HFFc6 (cell line): ENCODE data around the gene PRPS1L1. TPM values are rescaled to one million over a fixed set of nuclear protein-coding genes. Genes with fewer than 3 reads are reported as not detected.

Experiments used
- DNase-seq: peaks from one replicate; pipeline ENCODE4 v3.0.0-alpha.2; 2018
- H3K27ac Mint-ChIP-seq: 2 replicates; pipeline ENCODE4 v1.8.0; 2020; ENCODE audit warnings: mild to moderate bottlenecking, mixed read lengths
- H3K27me3 Mint-ChIP-seq: 2 replicates; pipeline ENCODE4 v1.8.0; 2021; ENCODE audit warnings: mild to moderate bottlenecking, moderate library complexity, mixed read lengths; ENCODE audit not compliant: insufficient read depth
- H3K36me3 Mint-ChIP-seq: 2 replicates; pipeline ENCODE4 v1.8.0; 2021; ENCODE audit warnings: low read depth, mixed read lengths
- H3K4me1 Mint-ChIP-seq: 2 replicates; pipeline ENCODE4 v1.8.0; 2020; ENCODE audit warnings: low read depth, mixed read lengths
- H3K4me3 Mint-ChIP-seq: 2 replicates; pipeline ENCODE4 v1.8.0; 2020; ENCODE audit warnings: mild to moderate bottlenecking, moderate library complexity, mixed read lengths
- H3K9me3 Mint-ChIP-seq: 2 replicates; pipeline ENCODE4 v1.8.0; 2020; ENCODE audit warnings: mild to moderate bottlenecking, mixed read lengths
- CTCF ChIP-seq: fragments of 200-600 bp; sonication (generic); IDR thresholded peaks from 2 replicates; pipeline ENCODE4 v1.5.0; 2021; ENCODE audit warnings: antibody characterized with exemption, mild to moderate bottlenecking
- total RNA-seq, 6 experiments: library from RNA; stranded (reverse); fragmentation: NEBNext Ultra II Directional; extraction: Animal tissue kit (Norgen Biotek cat#: 25700); gene quantifications; 2 replicates in 1 of 6; 3 replicates in 5 of 6; pipeline ENCODE4 v1.2.3, GENCODE V29; 2021

The PRPS1L1 gene
- total RNA-seq, 6 experiments from 2014 or later: not detected

GRCh38 chr7:18059171-18059570 is 31.5 kb upstream of the PRPS1L1 start:
- Mint-ChIP-seq H3K36me3 (no peaks in the 10 kb centered on the region), H3K9me3 (no peaks in the 10 kb centered on the region), H3K27me3 (peaks cover 2% of the 10 kb centered on the region; the same call in 1 of the 2 replicates), H3K27ac (no peak overlapping the region), H3K4me1 (no peaks in the 10 kb centered on the region), H3K4me3 (no peak overlapping the region)
- TF ChIP-seq CTCF: no peak
- no peak for DNase-seq

GRCh38 chr7:18053941-18054340 is 26.3 kb upstream of the PRPS1L1 start:
- Mint-ChIP-seq H3K27me3 (peaks cover 6% of the 10 kb centered on the region; the same call in 1 of the 2 replicates), H3K4me3 (no peak overlapping the region), H3K4me1 (no peaks in the 10 kb centered on the region), H3K9me3 (no peaks in the 10 kb centered on the region), H3K36me3 (no peaks in the 10 kb centered on the region), H3K27ac (no peak overlapping the region)
- no peak for TF ChIP-seq CTCF
- DNase-seq: no peak

DNA sequence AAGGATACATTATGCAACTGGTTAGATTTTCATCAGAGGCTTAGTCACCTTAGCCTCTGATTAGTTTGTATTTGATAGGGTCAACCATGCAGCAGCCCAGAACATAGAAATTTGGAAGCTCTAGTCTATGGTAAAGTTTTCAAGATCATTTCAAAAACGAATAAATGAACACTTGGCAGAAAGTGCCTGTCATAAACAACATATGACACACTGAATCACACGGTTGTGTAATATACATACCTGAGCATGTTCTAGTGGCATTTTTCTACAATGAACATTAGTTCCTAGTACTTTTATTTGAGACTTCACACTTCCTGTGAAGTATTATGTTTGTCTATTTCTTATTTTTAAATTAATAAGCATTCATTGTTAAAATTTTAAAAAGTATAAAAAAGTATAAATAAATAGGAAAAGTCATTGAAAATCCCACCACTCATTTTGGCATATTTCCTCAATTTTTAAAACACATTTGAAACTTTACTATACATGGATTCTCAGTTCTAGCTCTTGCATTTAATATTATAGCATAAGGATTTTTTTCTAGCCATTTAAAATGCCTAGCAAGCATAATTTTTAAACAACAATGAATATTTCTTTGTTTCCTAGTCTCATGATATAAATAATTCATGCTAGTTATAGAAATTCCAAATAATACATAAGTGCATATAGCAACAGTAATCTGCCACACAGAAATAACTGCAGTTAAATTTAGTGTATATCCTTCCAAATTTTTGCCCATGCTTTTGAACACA is 25.7 kb upstream of the PRPS1L1 start:
- Mint-ChIP-seq H3K36me3 (no peaks in the 10 kb centered on the region), H3K9me3 (no peaks in the 10 kb centered on the region), H3K4me3 (no peak overlapping the region), H3K27ac (no peak overlapping the region), H3K4me1 (no peaks in the 10 kb centered on the region), H3K27me3 (peaks cover 6% of the 10 kb centered on the region; the same call in 1 of the 2 replicates)
- DNase-seq: no peak
- TF ChIP-seq CTCF: no peak

DNA sequence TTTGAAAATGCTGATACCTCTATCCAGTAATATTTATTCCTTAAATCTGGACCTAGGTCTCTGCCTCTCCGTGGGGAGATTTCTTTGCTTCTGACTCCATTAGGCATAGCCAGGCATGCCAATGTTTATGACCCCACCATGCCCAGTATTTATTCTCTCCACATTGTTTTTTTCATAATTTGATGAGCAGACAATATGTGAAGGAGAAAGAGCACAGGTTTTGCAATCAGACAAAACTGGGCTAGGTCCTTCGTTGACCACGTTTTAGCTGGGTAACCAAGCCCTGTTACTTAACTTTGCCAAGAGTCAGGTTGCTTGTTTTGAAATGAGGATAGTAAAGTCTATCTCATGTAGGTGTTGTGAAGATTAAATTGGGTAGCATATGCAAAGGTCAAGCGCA is 21.6 kb upstream of the PRPS1L1 start:
- Mint-ChIP-seq H3K9me3 (no peaks in the 10 kb centered on the region), H3K4me3 (no peak overlapping the region), H3K27me3 (peaks cover 6% of the 10 kb centered on the region; the same call in 1 of the 2 replicates), H3K27ac (no peak overlapping the region), H3K4me1 (no peaks in the 10 kb centered on the region), H3K36me3 (no peaks in the 10 kb centered on the region)
- DNase-seq: no peak
- no peak for TF ChIP-seq CTCF

GRCh38 chr7:18046601-18047000 is 19.0 kb upstream of the PRPS1L1 start:
- no peak for DNase-seq
- no peak for TF ChIP-seq CTCF
- peaks cover 6% of the 10 kb centered on the region; the same call in 1 of the 2 replicates for H3K27me3 Mint-ChIP-seq
- no peak overlapping the region for H3K27ac Mint-ChIP-seq
- H3K9me3 Mint-ChIP-seq: no peaks in the 10 kb centered on the region
- no peaks in the 10 kb centered on the region for H3K4me1 Mint-ChIP-seq
- H3K4me3 Mint-ChIP-seq: no peak overlapping the region
- no peaks in the 10 kb centered on the region for H3K36me3 Mint-ChIP-seq
